Panc1 (cell line): ENCODE results near the gene DNAH12.

Experiments used
- CTCF ChIP-seq: fragments of 450-650 bp; IDR thresholded peaks from 2 replicates; pipeline ENCODE4 v1.5.1; 2017; ENCODE audit warnings: mild to moderate bottlenecking
- POLR2AphosphoS5 ChIP-seq: IDR thresholded peaks from 2 replicates; pipeline ENCODE4 v1.6.1; 2012; ENCODE audit warnings: mild to moderate bottlenecking, low read depth, low read length, moderate library complexity
- REST ChIP-seq, 2 experiments: IDR thresholded peaks; 2 replicates each; pipeline ENCODE4 v1.6.1; 2011 to 2012; ENCODE audit warnings: low read depth in 2 of 2, control low read depth in 1 of 2, low read length in 1 of 2, mild to moderate bottlenecking in 1 of 2, moderate library complexity in 1 of 2; ENCODE audit not compliant: insufficient read depth in 1 of 2
- SIN3A ChIP-seq: IDR thresholded peaks from 2 replicates; pipeline ENCODE4 v1.6.1; 2012; ENCODE audit warnings: low read depth, mild to moderate bottlenecking, low read length, moderate library complexity, borderline replicate concordance; ENCODE audit not compliant: insufficient read depth

GRCh38 chr3:57281715-57282114 is 262.4 kb downstream of the DNAH12 start:
- TF ChIP-seq CTCF (no peak), SIN3A (no peak), REST (IDR thresholded peaks at IDR 0.05; ENCODE audit: insufficient read depth in 1 of 2, low read depth in 2 of 2, low read length in 1 of 2) (no peak), POLR2AphosphoS5 (no peak)
